Common myeloid progenitor, CD34-positive (primary cell): ENCODE results near the gene TIMM44.
"Not testable (repeated sequence)": the region's sequence is repeated elsewhere in the genome, so short reads cannot be mapped to it uniquely, and the experiment has no call there.

Experiments used
- CTCF ChIA-PET: fragments of 350-600 bp; sonication (Branson Sonifier 250); formaldehyde crosslinking; loops from one replicate; lab custom pipeline; 2021; ENCODE audit warnings: antibody characterized with exemption; lab: Charles Lee
- POLR2A ChIA-PET: fragments of 350-600 bp; sonication (Branson Sonifier 250); formaldehyde crosslinking; loops from one replicate; lab custom pipeline; 2021; ENCODE audit warnings: antibody characterized with exemption; lab: Charles Lee
- DNase-seq, 3 donors: peaks; one replicate each; pipeline versions ENCODE4 v3.0.0 to v3.0.0-alpha.2; 2013
- H3K27ac ChIP-seq, 2 experiments: 1 replicate in 1 of 2; 2 replicates in 1 of 2; pipeline ENCODE4 v1.7.0; 2013; ENCODE audit warnings: inconsistent platforms in 2 of 2, low read length in 2 of 2, mild to moderate bottlenecking in 2 of 2, low read depth in 1 of 2, moderate library complexity in 1 of 2; ENCODE audit not compliant: severe bottlenecking in 2 of 2, insufficient read depth in 1 of 2, poor library complexity in 1 of 2
- H3K27me3 ChIP-seq, 5 experiments: replicated peaks in 2 of 5; 1 replicate in 3 of 5; 2 replicates in 2 of 5; pipeline versions ENCODE4 v1.6.1 to v1.7.0; 2013; ENCODE audit warnings: low read length in 4 of 5, mild to moderate bottlenecking in 2 of 5, moderate library complexity in 2 of 5, inconsistent platforms in 1 of 5; ENCODE audit not compliant: insufficient read depth in 5 of 5, control insufficient read depth in 4 of 5
- H3K36me3 ChIP-seq, 4 experiments: 1 replicate in 2 of 4; 2 replicates in 2 of 4; pipeline versions ENCODE4 v1.6.1 to v1.7.0; 2013; ENCODE audit warnings: low read length in 3 of 4, control low read depth in 1 of 4, mild to moderate bottlenecking in 1 of 4; ENCODE audit not compliant: control insufficient read depth in 4 of 4, insufficient read depth in 4 of 4
- H3K4me1 ChIP-seq, 4 experiments: 1 replicate in 3 of 4; 2 replicates in 1 of 4; pipeline versions ENCODE4 v1.6.1 to v1.7.1; 2013; ENCODE audit warnings: low read length in 3 of 4, mild to moderate bottlenecking in 3 of 4, control low read depth in 1 of 4, inconsistent platforms in 1 of 4, moderate library complexity in 1 of 4; ENCODE audit not compliant: control insufficient read depth in 4 of 4, insufficient read depth in 4 of 4; ENCODE audit errors: control extremely low read depth in 1 of 4
- H3K4me3 ChIP-seq, 7 experiments: 1 replicate in 4 of 7; 2 replicates in 3 of 7; pipeline versions ENCODE4 v1.5.1 to v1.7.0; 2013; ENCODE audit warnings: mild to moderate bottlenecking in 7 of 7, low read length in 6 of 7, moderate library complexity in 6 of 7, inconsistent platforms in 2 of 7, low read depth in 2 of 7, control low read depth in 1 of 7; ENCODE audit not compliant: insufficient read depth in 4 of 7, control insufficient read depth in 1 of 7; ENCODE audit errors: extremely low read depth in 1 of 7
- H3K9me3 ChIP-seq, 5 experiments: 1 replicate in 4 of 5; 2 replicates in 1 of 5; pipeline versions ENCODE4 v1.6.1 to v1.7.1; 2013; ENCODE audit warnings: low read length in 4 of 5, mild to moderate bottlenecking in 2 of 5, inconsistent platforms in 1 of 5, low read depth in 1 of 5, moderate library complexity in 1 of 5; ENCODE audit not compliant: control insufficient read depth in 4 of 5, insufficient read depth in 2 of 5; ENCODE audit errors: control extremely low read depth in 1 of 5
- WGBS: methylation state at CpG from one replicate; pipeline ENCODE4 v1.1.5; 2013; ENCODE audit not compliant: insufficient coverage; 5-methylcytosine and 5-hydroxymethylcytosine counted together

Gene TIMM44

GRCh38 chr19:7962644-7963268, 19.3 kb upstream of the TIMM44 start:
- no peak for DNase-seq
- Histone ChIP-seq H3K4me3 (no peak overlapping the region), H3K9me3 (no peaks in the 10 kb centered on the region), H3K27ac (no peak overlapping the region), H3K4me1 (peaks cover 0 to 25% (median 15%) of the 10 kb centered on the region in 4 experiments), H3K36me3 (peaks cover 12 to 81% (median 70%) of the 10 kb centered on the region in 4 experiments), H3K27me3 (no peaks in the 10 kb centered on the region)
- ChIA-PET POLR2A (no interaction called here), CTCF (no interaction called here)
- WGBS = 97% methylated on average over 16 of the region's 22 CpGs

DNA sequence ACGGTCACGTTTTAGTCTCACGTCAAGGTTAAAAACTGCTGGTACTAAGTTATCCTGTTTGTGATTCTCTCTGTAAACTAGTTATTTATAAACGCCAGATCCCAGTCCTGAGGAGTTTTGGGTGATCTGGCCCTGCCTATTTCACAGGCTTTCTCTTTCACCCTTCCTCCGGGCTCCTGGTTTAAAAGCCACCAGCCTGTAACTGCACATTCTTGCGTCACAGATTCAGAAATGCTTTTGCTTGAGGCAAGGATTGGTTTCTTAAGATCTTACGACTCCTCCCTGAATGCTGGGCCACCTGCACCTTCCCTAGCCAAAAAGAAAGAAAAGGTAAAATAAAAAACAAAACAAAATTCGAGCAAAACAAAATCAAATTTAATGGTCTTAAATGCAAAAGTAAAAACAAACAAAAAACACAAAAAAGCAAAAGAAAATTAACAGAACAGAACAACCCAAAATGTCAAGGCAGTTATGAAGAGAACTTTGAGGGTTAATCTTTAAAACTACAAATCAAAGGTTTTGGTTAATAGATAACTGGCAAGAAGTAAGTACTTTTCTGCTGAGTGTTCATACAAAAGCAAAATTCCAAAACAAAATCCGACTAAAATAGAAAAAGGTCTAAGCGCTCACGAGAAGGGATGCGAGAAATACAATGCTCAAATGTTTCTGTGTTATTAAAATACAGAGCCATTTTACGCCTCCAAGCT, 18.6 kb upstream of the TIMM44 start:
- no peak overlapping the region for H3K27ac ChIP-seq
- peaks cover 0 to 25% (median 15%) of the 10 kb centered on the region in 4 experiments for H3K4me1 ChIP-seq
- POLR2A ChIA-PET = no interaction called here
- no peaks in the 10 kb centered on the region for H3K9me3 ChIP-seq
- CTCF ChIA-PET = no interaction called here
- WGBS = 95% methylated on average over 7 of the region's 13 CpGs
- peaks cover 8 to 80% (median 65%) of the 10 kb centered on the region in 4 experiments for H3K36me3 ChIP-seq
- H3K27me3 ChIP-seq = no peaks in the 10 kb centered on the region
- no peak overlapping the region for H3K4me3 ChIP-seq
- DNase-seq = no peak

DNA sequence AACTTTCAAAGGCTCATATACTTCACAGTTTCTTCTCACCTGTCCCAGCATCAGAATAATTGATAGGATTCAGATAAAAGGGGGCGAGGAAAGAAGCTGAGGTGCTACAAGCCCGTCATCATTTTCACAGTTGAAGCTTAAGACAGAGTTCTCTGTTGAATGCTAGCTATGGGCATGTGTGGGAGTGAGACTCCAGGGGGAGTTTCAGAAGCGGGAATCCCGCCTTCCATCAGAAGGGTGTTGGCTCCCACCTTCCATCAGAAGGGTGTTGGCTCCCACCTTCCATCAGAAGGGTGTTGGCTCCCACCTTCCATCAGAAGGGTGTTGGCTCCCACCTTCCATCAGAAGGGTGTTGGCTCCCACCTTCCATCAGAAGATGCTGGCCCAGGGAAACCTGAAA, 17.6 kb upstream of the TIMM44 start:
- POLR2A ChIA-PET = interaction anchor here (1.4 kb wide), 1 partner anchor 17 kb away, joined by 4 read pairs; no protein-coding TSS in a partner anchor

DNA sequence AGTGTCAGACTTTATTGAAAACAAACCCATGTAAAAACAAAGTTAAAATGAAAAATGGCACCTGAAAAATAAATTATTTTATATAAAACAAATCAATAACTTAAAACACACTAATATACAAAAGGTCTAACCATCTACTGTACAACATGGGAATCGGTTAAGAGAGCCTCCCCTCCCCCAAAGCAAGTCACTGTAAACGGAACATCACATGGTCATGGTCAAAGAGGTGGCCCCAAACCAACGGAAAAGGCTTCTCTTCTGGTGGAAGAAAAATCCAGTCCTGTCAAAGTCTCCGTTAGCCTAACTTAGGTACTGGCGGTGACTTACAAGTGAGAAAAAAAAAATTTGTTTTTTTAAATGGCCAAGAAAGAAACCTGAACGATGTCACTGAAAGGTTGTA, 15.7 kb upstream of the TIMM44 start:
- ChIA-PET CTCF (interaction anchor here (0.8 to 1.7 kb wide), 4 partner anchors 9 to 15 kb away, joined by 3 to 5 read pairs (median 4); partner anchors contain the start of gene TIMM44), POLR2A (interaction anchor here (2.0 kb wide), 1 partner anchor 16 kb away, joined by 5 read pairs; the partner anchor contains the start of gene TIMM44)
- peaks cover 0 to 37% (median 17%) of the 10 kb centered on the region in 4 experiments for H3K4me1 ChIP-seq
- H3K36me3 ChIP-seq = peaks cover 3 to 54% (median 43%) of the 10 kb centered on the region in 4 experiments
- WGBS = 0% methylated on average over 5 of the region's 6 CpGs
- no peaks in the 10 kb centered on the region for H3K27me3 ChIP-seq
- peak overlapping the region in 2 of 7 experiments; percentile 26 to 39 for H3K4me3 ChIP-seq
- H3K27ac ChIP-seq = peak overlapping the region; percentile 15 to 55
- peak; percentile 25 to 75 (median 61) for DNase-seq
- H3K9me3 ChIP-seq = no peaks in the 10 kb centered on the region

More for the DNA sequence above, 17.6 kb upstream of the TIMM44 start:
- H3K4me3 ChIP-seq, H3K27me3 ChIP-seq, H3K9me3 ChIP-seq, DNase-seq, H3K27ac ChIP-seq: not testable (repeated sequence)
- CTCF ChIA-PET = interaction anchor here (1.0 to 1.2 kb wide), 4 partner anchors 9 to 41 kb away, joined by 4 to 8 read pairs (median 4); no protein-coding TSS in a partner anchor
- WGBS = 100% methylated on average over 2 of the region's 4 CpGs
- H3K4me1 ChIP-seq = peaks cover 0 to 26% (median 17%) of the 10 kb centered on the region in 4 experiments
- peaks cover 8 to 70% (median 57%) of the 10 kb centered on the region in 4 experiments for H3K36me3 ChIP-seq

DNA sequence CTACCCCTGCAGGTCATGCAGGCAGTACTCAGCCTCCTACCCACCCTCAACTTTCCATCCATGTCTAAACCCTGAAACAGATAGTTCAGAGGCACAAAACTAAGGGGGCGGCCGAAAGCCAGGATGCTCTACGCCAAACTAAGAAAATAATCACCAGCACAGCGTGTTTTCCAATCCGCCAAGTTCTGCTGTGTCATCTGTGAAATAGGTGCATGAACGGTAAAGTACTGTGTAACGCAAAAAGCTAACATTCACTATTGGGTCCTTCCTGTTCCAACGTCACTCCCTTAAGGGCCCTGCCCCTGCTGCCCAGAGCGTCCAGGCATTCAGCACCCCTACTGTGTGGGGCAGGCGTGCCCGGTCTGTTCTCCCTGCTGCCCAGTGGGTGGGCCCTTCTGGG, 12.2 kb upstream of the TIMM44 start:
- peak in 2 of 3 donors; percentile 56 to 57 for DNase-seq
- H3K36me3 ChIP-seq = peaks cover 0 to 21% (median 10%) of the 10 kb centered on the region in 4 experiments
- no peaks in the 10 kb centered on the region for H3K27me3 ChIP-seq
- ChIA-PET POLR2A (no interaction called here), CTCF (interaction anchor here (2.2 kb wide), 1 partner anchor 12 kb away, joined by 6 read pairs; the partner anchor contains the start of gene TIMM44)
- H3K4me1 ChIP-seq = peaks cover 0 to 52% (median 29%) of the 10 kb centered on the region in 4 experiments
- no peaks in the 10 kb centered on the region for H3K9me3 ChIP-seq
- H3K27ac ChIP-seq = no peak overlapping the region
- H3K4me3 ChIP-seq = peak overlapping the region in 1 of 7 experiments; percentile 25
- 64% methylated on average over 8 of the region's 11 CpGs for WGBS

- Histone ChIP-seq H3K27ac (no peak overlapping the region), H3K4me1 (peaks cover 0 to 36% (median 16%) of the 10 kb centered on the region in 4 experiments), H3K36me3 (peaks cover 0 to 12% (median 7%) of the 10 kb centered on the region in 4 experiments), H3K9me3 (no peaks in the 10 kb centered on the region), H3K4me3 (no peak overlapping the region), H3K27me3 (no peaks in the 10 kb centered on the region)
- POLR2A ChIA-PET = no interaction called here
- WGBS = 85% methylated on average over 6 of the region's 7 CpGs
- CTCF ChIA-PET = interaction anchor here (2.2 kb wide), 1 partner anchor 10 kb away, joined by 6 read pairs; the partner anchor contains the start of gene TIMM44
- no peak for DNase-seq
Measured at GRCh38 chr19:7953576-7953975, 10.1 kb upstream of the TIMM44 start.
